Hematopoietic multipotent progenitor cell treated with erythropoietin and hydrocortisone succinate and interleukin-3 and kit ligand, for 15 days (in vitro differentiated cells): ENCODE results near the gene MTHFS.
A peak's percentile ranks its signal among the peaks of the same experiment; 100 is the strongest.

Source experiments
- DNase-seq: peaks from one replicate; pipeline ENCODE4 v3.0.0-alpha.2; 2015; ENCODE audit warnings: low spot score

The MTHFS gene

DNA sequence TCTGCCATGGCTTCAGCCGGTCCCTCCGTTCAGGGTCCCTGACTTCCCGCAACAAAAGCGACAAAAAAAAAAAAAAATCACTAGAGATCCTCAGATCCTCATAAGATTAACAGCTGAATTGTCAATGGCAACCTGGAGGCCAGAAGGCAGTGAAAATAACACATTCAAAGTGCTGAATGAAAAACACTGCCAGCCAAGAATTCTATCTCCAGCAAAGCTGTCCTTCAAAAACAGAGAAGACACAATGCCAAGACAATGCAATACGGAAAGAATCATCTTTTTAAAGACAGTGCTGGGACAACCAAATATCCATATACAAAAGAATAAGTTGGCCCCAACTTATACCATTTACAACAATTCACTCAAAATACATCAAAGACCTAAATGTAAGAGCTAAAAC lies 21.6 kb downstream of the MTHFS start:
- no peak for DNase-seq

DNA sequence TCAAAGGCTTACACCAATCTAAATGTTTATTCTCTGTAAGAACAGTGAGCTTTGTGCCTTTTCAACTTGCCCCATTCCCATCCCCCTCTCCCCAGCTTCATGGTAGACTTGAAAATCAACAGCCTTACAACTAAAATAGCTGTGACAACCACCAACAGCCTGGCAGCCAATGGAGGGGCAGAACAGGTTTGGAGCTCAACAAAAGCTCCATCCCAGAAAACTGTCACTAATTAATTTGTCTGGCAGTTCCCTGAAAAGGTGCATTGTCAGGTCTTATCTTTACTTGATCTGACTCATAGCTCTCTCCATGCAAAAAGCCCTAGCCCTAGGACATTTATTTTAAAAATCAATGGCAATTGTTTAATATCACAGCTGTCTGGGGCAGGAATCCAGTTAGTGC lies 22.6 kb downstream of the MTHFS start:
- DNase-seq: no peak

DNA sequence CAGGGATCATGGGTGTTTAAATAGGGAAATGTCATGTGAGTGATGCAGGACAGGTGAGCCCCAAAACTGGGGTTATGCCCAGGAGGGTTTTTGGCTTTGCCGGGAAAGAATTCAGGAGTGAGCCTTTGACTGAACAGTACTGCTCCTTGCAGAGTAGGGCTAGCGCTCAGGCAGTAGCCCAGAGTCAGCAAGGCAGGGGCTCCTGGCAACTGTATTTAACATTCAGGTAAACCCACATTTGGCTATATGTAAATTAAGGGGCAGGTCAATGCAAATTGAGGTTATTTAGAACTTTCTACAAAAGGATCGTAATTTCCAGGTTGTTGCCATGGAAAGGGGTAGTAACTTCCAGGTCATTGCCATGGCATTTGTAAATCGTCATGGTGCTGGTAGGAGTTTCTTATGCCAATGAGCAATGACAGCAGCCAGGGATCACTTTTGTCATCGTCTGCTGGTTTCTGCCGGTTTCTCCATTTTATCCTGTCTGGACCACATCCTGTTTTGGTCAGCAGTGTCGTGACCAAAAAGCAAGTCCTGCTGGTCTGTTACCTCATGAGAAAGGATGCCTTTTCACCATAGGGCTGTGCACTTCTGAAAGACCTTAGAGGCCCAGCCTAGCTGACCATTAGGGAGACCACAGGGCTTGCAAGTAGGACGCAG lies 24.3 kb downstream of the MTHFS start:
- no peak for DNase-seq

DNA sequence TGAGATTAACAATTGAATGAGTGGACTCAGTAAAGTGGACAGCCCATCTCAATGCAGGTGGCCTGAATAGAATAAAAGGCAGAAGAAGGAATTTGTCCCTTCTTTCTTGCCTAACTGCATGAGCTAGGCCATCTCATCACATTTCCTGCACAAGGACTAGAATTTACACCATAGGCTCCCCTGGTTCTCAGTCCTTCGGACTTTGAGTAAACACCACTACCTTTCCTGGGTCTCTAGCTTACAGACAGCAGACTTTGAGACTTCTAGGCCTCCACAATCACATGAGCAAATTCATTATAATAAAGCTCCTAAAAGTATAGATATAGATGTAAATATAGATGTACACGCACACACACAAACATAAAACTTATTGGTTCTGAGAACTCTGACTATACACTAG lies 28.3 kb downstream of the MTHFS start:
- DNase-seq: no peak

- DNase-seq: no peak
Measured at GRCh38 chr15:79863886-79864285, 32.9 kb downstream of the MTHFS start.

- DNase-seq: no peak
Measured at GRCh38 chr15:79862191-79862590, 34.6 kb downstream of the MTHFS start.

DNA sequence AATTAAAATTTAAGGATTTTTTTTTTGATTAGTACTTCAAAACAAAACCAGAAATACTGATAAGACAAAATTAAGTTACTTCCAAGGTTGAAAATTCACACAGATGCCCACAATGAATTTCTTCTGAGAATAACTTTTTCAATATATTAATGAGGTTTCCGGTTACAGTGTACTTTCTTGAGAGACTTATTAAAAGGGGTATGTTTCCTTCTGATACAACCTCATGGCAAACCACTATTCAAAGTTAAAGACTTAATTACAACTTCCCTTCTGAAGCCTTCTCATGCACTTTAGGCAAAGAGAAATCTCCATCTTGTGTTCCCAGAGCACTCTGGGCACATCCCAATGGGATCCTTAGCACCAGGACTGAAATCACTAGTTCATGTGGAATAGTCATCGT lies 36.2 kb downstream of the MTHFS start:
- no peak for DNase-seq

GRCh38 chr15:79858469-79858868 lies 38.3 kb downstream of the MTHFS start:
- DNase-seq: peak; percentile 28

DNA sequence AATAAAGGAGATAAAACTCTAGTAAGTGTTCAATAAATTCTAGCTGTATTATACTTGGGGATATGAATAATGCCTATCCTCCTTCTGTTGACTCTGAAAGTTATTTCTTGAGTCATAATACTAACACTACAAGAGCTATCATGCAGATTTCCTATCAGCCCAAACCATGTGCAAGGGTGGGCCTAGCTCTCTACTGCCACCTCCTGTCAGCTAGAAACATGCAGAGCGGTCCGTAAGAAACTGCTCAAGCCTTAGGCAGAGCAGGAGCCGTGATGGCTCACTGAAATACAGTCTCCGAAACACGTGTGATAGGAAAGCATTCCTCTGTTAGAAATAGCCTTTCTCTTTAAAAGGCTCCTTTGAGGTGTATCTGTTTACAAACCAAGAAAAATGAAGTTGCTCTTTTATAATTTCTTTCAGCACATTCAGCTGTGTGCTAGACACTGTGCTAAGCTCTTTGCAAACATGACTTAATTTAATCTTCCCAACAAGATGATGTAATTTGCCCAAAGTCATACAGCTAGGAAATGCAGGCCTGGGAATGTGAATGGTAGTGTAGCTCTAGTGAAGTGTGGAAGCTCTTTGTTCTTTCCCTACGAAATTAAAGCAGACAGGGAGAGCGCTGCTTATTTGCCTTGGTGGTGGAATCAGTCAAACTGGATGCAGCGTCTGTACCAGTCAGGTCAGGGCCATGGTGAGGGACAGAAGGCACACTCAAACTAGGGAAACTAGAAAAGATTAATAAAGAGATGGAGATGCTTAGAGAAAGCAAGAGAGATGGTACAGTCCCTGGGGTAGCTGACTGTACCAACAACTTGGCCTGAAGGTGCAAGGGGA lies 43.1 kb downstream of the MTHFS start:
- peak; percentile 86 for DNase-seq

DNA sequence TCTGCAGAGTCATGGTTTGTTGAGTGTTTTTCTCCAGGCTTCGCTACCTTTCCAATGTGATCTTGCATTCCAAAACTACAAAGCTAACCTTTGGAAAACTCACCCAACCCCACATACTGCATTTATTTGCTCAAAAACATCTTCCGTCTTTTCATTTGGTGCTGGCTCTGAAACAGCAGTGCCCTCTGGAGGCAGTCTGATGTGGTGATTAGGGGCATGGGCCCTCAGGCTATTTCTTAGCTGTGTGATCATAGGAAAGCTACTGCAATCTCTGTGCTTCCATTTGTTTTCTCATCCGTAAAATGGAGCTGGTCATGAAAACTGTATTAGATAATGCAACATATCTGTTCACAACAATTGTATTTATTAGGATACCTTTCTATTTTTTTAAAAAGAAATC lies 47.0 kb downstream of the MTHFS start:
- DNase-seq: peak; percentile 44

- DNase-seq: no peak
Measured at GRCh38 chr15:79846539-79846938, 50.3 kb downstream of the MTHFS start.

GRCh38 chr15:79844221-79844620 lies 52.6 kb downstream of the MTHFS start:
- DNase-seq: no peak

DNA sequence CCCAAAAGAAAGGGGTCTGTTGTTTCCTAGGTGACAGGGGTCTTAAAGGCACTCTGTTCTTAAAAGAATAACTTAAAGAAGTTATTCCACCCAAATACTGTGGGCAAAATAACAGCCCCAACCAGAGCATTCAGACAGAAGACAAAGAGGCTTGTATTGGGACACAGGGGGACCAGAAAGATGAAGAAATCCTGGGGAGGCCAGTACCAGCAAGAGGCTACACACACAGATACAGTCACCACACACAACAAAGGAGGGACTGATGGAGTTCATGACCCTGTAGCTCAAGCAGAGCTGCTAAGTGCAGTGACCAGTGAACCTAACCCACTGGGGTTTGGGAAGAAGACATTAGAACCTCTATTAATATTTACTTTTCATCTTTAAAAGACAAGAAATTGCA lies 59.0 kb downstream of the MTHFS start:
- DNase-seq: no peak

GRCh38 chr15:79834495-79834894 lies 62.3 kb downstream of the MTHFS start:
- no peak for DNase-seq

DNA sequence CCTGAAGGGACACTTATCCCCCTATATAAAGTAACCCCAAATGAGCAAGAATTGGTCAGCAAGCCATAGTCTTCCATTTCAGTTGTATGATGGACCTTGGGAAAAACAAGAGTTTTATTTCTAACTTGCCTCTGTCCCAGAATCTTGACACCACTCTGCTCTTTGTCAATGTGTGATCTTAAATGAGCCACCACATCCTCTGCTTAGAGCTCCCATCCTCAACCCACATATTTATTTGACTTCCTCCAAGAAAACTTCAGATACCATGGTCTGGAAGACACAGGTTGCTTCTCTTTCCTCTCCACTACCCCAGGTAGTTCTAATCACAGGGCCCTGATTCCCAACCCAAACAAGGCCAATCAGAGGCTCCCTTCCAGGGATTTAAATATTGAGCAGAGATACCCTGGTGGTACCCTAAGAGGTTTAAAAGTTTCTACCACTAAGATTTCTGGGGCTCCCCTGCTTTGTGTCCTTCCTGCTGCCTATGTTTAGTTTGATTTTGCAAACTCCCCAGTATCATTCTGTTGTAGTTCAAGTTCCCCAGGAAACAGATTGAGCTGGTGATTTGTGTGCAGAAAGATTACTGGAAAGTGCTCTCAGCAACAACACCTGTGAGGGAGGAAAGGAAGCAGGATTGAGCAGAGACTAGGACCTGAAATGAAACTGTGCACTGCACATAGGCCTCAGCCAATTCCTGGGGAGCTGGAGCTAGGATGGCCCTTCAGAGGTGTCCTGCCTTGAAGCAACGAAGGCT lies 64.3 kb downstream of the MTHFS start:
- DNase-seq: no peak

DNA sequence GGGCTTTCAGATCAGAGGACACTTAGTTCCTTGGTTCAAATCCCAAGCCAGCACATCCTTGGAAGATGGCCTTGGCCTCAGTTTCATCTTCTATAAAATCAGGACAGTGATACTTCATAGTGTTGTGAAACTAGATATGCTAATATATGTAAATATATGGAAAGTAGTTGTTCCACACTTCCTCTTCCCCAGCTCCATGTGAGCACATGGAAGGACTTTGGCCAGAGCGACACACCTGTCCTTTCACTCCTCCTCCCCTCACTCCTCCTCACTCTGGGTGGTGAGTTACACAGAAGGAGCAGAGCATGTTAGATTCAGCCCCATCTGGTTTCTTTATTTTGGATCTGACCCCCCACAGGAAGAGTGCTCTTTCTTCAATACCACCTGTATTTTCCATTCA lies 65.2 kb downstream of the MTHFS start:
- no peak for DNase-seq

DNA sequence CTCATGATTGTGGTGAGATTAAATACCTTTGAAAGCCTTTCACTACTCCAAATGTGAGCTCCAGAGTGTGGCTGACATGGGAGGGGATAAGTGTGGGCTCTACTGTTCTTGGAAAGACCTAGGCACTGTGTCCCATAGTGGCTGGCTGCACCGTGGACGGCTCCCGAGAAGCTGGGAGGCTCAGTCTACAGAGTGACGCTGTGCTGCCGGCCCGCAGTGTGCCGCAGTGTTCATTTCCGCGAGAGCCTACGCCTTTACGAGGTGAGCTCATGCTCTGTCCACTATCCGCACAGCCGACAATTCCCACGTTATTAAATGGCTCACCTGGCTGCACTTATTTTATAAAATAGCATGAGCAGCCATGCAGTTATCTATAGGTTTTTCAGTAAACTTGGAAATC lies 66.9 kb downstream of the MTHFS start:
- no peak for DNase-seq

DNA sequence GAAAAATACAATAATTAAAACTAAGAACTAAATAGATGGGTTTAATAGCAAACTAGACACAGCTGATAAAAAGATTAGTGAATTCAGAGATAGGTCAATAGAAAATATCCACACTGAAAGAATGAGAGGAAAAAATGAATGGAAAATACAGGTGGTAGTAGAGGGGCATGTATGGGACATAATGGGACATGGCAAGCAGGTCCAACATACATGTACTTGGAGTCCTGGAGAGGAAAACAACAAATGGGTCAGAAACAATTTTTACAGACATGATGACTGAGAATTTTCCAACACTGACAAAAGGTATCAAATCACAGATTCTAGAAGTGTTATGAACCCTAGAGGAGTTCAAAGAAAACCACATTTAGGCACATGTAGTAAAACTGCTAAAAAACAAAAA lies 68.4 kb downstream of the MTHFS start:
- DNase-seq: no peak

DNA sequence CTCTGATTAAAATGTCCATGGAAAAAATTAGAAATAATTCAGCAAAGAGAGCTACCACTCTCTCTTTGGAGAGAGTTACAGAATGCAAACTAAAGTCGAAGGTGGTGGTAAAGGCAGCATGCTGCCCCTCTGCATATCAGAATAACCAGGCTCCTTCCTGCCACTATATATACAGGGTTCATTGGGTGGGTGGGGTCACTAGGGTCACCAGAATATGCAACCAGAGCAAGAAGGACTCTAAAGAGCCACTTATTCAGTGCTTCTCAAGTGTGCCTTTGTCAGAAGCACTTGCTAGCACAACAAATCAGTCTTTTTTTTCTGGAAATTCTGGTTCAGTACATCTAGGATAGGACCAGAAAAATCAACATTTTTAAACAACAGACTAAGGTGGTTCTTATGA lies 70.0 kb downstream of the MTHFS start:
- no peak for DNase-seq

DNA sequence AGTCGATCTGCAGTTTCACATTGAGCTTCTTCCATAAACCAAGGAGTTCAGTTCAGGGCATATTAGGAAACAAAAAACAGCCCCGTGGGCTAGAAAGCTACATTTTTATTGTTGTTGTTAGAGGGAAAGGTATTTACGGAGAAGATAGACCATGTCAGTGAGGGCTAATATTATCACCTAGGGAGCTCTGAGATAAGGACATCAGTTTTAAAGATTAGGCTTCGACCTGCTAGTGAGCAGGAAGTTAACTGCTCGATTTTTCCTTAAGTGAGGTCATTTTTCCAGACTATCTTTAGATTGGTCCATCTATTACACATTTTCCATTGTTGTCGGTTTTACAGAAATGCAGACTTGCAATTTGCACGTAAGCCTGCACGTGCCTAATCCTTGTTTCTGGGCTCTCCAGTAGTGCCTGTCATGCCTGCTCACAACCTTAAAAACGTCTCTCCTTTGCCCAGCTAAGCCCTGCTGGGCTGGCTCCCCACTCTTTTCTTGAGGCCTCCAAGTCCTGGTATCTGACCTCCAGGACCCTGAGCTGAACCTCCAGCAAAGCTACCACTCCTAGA lies 72.6 kb downstream of the MTHFS start:
- DNase-seq: no peak

GRCh38 chr15:79820820-79821219 lies 76.0 kb downstream of the MTHFS start:
- DNase-seq: peak; percentile 6

DNA sequence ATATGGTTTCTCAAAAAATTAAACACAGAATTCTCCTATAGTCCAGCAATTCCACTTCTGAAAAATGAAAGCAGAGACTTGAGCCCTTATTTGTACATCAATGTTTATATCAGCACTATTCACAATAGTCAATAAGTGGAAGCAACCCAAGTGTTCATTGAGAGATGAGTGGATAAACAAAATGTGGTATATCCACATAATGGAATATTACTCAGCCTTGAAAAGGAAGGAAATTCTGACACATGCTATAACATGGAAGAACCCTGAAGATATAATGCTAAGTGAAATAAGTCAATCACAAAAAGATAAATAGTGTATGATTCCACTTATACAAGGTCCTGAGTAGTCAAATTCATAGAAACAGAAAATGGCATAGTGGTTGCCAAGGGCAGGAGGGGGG lies 76.6 kb downstream of the MTHFS start:
- no peak for DNase-seq

GRCh38 chr15:79816571-79816970 lies 80.2 kb downstream of the MTHFS start:
- DNase-seq: peak; percentile 58
